Measurements from ENCODE around the gene KRT71.

Gene KRT71

DNA sequence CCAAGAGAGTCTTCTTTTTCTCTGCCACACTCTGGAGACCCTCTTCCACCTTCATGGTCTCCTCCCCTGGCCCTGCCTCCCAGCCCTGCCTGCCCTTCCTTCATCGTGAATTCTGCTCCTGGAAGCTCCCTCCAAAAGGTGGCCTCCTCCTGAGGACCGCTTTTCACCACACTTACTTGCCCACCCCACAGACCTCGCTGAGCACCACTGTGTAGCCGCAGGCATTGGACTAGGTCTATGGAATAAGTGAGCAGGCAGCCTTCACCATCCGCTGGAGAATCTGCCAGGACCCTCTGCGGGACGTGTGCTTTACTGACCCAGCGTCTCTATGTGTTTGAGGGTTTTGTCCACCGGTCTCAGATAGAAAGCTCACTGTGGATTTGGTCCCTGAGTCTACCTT is 23.1 kb downstream of the KRT71 start:
- no peak for DNase-seq (ENCODE audit: low read depth in 2 of 2)
- TF ChIP-seq, protein P1, sequence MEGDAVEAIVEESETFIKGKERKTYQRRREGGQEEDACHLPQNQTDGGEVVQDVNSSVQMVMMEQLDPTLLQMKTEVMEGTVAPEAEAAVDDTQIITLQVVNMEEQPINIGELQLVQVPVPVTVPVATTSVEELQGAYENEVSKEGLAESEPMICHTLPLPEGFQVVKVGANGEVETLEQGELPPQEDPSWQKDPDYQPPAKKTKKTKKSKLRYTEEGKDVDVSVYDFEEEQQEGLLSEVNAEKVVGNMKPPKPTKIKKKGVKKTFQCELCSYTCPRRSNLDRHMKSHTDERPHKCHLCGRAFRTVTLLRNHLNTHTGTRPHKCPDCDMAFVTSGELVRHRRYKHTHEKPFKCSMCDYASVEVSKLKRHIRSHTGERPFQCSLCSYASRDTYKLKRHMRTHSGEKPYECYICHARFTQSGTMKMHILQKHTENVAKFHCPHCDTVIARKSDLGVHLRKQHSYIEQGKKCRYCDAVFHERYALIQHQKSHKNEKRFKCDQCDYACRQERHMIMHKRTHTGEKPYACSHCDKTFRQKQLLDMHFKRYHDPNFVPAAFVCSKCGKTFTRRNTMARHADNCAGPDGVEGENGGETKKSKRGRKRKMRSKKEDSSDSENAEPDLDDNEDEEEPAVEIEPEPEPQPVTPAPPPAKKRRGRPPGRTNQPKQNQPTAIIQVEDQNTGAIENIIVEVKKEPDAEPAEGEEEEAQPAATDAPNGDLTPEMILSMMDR (IDR thresholded peaks at IDR 0.05; ENCODE audit: low read depth, low read length), result no peak
- no peak overlapping the region for H3K4me3 ChIP-seq (replicated peaks in 1 of 2; ENCODE audit: low read depth in 2 of 2, low read length in 2 of 2)

DNA sequence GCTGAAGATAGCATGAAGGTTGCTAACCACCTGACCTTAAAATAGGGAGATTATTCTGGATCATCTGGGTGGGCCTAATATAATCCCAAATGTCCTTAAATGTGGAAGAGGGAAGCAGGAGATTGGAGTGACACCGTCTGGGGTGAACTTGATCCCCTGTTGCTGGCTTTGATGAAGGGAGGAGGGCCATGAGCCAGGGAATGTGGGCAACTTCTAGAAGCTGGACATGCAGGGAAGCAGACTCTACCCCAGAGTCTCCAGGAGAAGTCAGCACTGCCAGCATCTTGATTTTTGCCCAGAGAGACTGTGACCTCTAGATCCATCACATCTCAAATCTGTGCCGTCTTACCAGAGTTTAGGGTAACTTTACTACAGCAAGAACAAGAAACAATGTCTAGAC is 23.5 kb downstream of the KRT71 start:
- no peak overlapping the region for H3K4me3 ChIP-seq (replicated peaks in 1 of 2; ENCODE audit: low read depth in 2 of 2, low read length in 2 of 2)
- TF ChIP-seq, protein P1 (IDR thresholded peaks at IDR 0.05; ENCODE audit: low read depth, low read length), result no peak
- DNase-seq (ENCODE audit: low read depth in 2 of 2), result no peak

DNA sequence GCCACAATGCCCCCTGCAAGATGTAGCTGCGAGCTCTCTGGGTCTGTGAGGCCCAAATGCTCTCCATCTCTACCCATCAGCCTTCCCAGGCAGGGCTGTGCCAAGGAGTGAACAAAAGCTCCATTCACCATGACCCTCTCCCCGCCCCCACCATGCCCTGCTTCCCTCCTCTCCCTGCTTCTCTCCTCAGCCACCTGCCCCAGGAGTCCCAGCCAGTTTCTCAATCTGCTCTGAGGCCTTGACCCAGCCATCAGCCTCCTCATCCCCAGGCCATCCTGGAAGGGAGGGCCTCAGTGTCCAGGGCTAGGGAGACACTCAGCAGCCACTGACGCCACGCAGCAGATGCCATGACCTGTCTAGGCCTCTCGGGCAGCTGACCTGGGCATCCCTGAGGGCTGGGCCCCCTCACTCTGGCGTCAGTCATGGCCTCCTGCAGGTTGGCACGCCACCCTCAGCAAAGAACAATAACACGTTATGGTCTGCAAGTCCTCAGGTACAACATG is 24.3 kb downstream of the KRT71 start:
- DNase-seq (ENCODE audit: low read depth in 2 of 2), result no peak
- no peak overlapping the region for H3K4me3 ChIP-seq (replicated peaks in 1 of 2; ENCODE audit: low read depth in 2 of 2, low read length in 2 of 2)
- TF ChIP-seq, protein P1 (IDR thresholded peaks at IDR 0.05; ENCODE audit: low read depth, low read length), result no peak

DNA sequence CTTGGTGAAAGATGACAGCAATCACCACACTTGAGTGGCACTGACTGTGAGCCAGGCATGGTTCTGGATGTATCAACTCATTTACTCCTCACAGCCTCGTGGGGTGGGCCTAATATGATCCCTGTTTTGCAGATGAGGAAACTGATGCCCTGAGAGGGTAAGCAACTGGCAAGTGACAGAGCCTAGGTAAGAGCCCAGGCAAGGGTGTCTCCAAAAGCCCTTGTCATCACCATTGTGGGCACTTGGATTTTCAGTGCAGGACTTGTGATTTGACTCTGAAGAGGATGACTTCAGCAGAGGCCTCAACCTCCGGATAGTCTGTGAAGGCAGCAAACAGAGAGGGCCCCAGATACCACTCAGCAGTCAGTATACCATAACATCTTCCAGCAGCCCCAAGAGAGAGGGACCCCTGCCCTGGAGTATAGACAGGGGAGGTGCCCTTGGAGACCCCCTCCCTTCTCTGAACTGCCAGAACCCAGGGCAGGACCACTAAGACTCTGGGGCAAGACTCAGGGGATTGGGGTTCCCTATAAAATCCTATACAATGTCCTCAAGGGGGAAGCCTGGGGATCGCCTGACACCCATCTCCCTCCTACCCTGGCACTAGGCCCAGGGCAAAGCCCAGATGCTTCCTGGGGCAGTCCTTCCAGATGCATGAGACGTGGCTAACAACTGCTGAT is 25.7 kb downstream of the KRT71 start:
- TF ChIP-seq, protein P1 (IDR thresholded peaks at IDR 0.05; ENCODE audit: low read depth, low read length), result no peak
- H3K4me3 ChIP-seq (replicated peaks in 1 of 2; ENCODE audit: low read depth in 2 of 2, low read length in 2 of 2), result no peak overlapping the region
- DNase-seq (ENCODE audit: low read depth in 2 of 2), result no peak

DNA sequence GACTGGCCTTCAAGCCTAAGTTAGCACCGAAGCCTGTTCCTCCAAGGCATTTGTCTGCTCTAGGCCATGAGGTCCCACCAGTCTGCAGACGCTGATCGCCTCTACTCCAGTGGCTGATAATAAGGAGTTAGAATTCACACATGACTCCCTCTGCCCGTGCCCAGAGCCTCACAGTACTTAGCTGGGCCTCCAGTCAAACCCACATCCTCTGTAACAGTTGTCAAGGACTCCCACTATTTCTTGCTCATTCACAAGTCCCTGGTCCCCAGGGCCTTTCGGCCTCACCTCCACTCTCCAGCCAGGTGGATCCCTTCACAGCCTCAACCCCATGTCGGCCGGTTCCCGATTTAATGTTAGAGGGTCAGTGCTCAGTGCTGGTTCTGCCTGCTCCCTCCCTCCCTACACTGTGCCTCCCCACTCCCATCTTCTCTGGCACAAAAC is 26.4 kb downstream of the KRT71 start:
- TF ChIP-seq, protein P1 (IDR thresholded peaks at IDR 0.05; ENCODE audit: low read depth, low read length), result no peak
- no peak overlapping the region for H3K4me3 ChIP-seq (replicated peaks in 1 of 2; ENCODE audit: low read depth in 2 of 2, low read length in 2 of 2)
- no peak for DNase-seq (ENCODE audit: low read depth in 2 of 2)

DNA sequence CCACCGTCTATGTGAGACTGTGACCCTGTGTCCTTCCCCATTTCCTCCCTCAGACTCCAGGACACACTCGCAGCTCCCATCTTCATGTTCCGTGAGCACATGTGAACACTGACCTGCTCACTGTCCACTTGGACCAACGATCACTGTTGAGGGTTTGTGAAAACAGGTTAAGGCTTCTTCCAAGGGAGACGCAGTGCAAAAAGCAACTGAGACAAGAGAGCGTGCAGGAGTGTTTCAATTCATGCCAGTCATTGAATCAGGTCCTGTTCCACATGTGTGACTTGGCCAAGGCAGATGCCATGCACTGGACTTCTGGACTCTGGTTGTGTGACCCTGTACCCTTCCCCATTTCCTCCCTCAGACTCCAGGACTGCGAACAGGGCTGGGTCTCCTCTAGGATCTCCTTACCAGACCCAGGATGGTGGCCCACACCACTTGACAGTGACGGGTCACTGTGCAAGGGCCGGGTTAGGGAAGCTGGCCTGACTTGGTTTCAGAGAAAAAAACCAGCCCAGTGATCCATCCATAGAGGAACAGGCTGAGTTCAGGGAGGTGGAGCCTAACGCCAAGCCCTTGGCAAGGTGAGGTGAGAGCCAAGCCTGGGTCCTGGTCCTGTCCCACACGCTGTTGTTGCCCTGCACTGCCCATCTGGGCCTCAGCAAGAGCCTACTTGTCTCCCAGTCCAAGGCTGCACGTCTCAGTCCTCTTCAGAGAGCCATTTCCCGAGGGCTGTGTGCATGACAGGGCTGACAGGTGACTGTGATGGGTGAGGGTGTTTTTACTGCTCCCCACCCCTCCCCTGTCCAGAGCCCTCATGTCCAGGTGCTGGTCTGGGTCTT is 27.1 kb downstream of the KRT71 start:
- TF ChIP-seq, protein P1 (IDR thresholded peaks at IDR 0.05; ENCODE audit: low read depth, low read length), result no peak
- no peak for DNase-seq (ENCODE audit: low read depth in 2 of 2)
- no peak overlapping the region for H3K4me3 ChIP-seq (replicated peaks in 1 of 2; ENCODE audit: low read depth in 2 of 2, low read length in 2 of 2)

All from cardiac fibroblast (primary cell).